Tibial artery (tissue), 4 donors: Measurements from ENCODE around the gene SEPHS1.
"Not testable (repeated sequence)": the region's sequence is repeated elsewhere in the genome, so short reads cannot be mapped to it uniquely, and the experiment has no call there.

ENCODE experiments used
- DNase-seq, 2 donors: peaks; one replicate each; pipeline ENCODE4 v3.0.0-alpha.2; 2019
- H3K27ac ChIP-seq, 2 donors: fragments of 200-600 bp; sonication (generic) in 1 of 2; 1 replicate in 1 of 2; 2 replicates in 1 of 2; pipeline ENCODE4 v1.5.1; 2018 to 2019; ENCODE audit warnings: mild to moderate bottlenecking in 1 of 2
- H3K27me3 ChIP-seq, 2 donors: fragments of 200-600 bp; sonication (generic) in 1 of 2; one replicate each; pipeline versions ENCODE4 v1.5.1 to v1.6.0; 2016 to 2019
- H3K36me3 ChIP-seq, 3 donors: fragments of 200-600 bp; sonication (generic) in 2 of 3; one replicate each; pipeline ENCODE4 v1.5.1; 2016 to 2019; ENCODE audit warnings: mild to moderate bottlenecking in 2 of 3
- H3K4me1 ChIP-seq, 4 donors: fragments of 200-600 bp; sonication (generic) in 2 of 4; 1 replicate in 3 of 4; 2 replicates in 1 of 4; pipeline ENCODE4 v1.5.1; 2016 to 2019
- H3K4me3 ChIP-seq, 2 donors: fragments of 200-600 bp; sonication (generic) in 1 of 2; 1 replicate in 1 of 2; 2 replicates in 1 of 2; pipeline ENCODE4 v1.5.1; 2018 to 2019; ENCODE audit warnings: mild to moderate bottlenecking in 2 of 2
- H3K9me3 ChIP-seq, 3 donors: fragments of 200-600 bp; sonication (generic) in 1 of 3; one replicate each; pipeline ENCODE4 v1.5.1; 2016 to 2019
- CTCF ChIP-seq, 2 experiments: fragments of 200-600 bp in 1 of 2; fragments of 450-650 bp in 1 of 2; IDR thresholded peaks; one replicate each; pipeline ENCODE4 v1.5.1; 2017 to 2019; ENCODE audit warnings: antibody characterized with exemption in 2 of 2, mild to moderate bottlenecking in 1 of 2, moderate library complexity in 1 of 2
- intact Hi-C: fragments of 100-400 bp; cut with DNase I; formaldehyde crosslinking; loops from one replicate; pipeline ENCODE4 v1.15.0; 2023; ENCODE audit warnings: low total_unique reads

SEPHS1 gene

GRCh38 chr10:13382703-13383398 lies 34.8 kb upstream of the SEPHS1 start:
- Histone ChIP-seq H3K27ac (no peak overlapping the region), H3K36me3 (no peaks in the 10 kb centered on the region), H3K9me3 (no peaks in the 10 kb centered on the region), H3K4me3 (peak overlapping the region in 1 of 2 donors; percentile 36), H3K27me3 (peaks cover 0 to 49% of the 10 kb centered on the region in 2 donors), H3K4me1 (peaks cover 0 to 14% (median 10%) of the 10 kb centered on the region in 4 donors)
- TF ChIP-seq CTCF (IDR thresholded peaks at IDR 0.05): no peak
- intact Hi-C loops: no loop called here
- no peak for DNase-seq

GRCh38 chr10:13379061-13379460 lies 31.0 kb upstream of the SEPHS1 start:
- peaks cover 0 to 14% (median 9%) of the 10 kb centered on the region in 4 donors for H3K4me1 ChIP-seq
- H3K4me3 ChIP-seq: not testable (repeated sequence)

DNA sequence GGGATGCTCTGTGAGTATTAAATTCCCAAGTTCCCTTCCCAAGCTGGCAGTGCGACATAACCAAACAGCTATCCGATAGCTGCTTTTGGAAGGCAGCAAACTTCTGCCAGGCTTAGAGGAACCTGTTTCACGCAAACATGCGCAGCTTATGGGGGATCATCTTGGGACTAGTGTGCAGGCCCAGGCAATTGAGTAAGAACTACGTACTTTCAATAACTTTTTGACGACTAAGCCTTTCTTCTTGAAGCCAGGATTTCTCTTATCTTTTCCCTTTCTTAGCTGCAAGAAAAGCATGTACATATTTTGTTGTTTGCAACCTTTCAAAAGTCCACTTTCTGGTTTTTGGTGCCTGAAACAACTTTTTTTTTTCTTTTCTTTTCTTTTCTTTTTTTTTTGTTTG lies 28.7 kb upstream of the SEPHS1 start:
- no peak overlapping the region for H3K27ac ChIP-seq
- H3K27me3 ChIP-seq: peaks cover 0 to 46% of the 10 kb centered on the region in 2 donors
- no peaks in the 10 kb centered on the region for H3K9me3 ChIP-seq
- no peak overlapping the region for H3K4me3 ChIP-seq
- no peaks in the 10 kb centered on the region for H3K36me3 ChIP-seq
- intact Hi-C loops: loop anchor here (5.0 kb wide), 1 partner anchor 61 kb away; no protein-coding TSS in a partner anchor
- no peaks in the 10 kb centered on the region for H3K4me1 ChIP-seq
- no peak for DNase-seq
- no peak for TF ChIP-seq CTCF (IDR thresholded peaks at IDR 0.05)

More at GRCh38 chr10:13379061-13379460, 31.0 kb upstream of the SEPHS1 start:
- H3K27me3 ChIP-seq: peaks cover 0 to 57% of the 10 kb centered on the region in 2 donors
- not testable (repeated sequence) for H3K36me3 ChIP-seq, DNase-seq, H3K27ac ChIP-seq, H3K9me3 ChIP-seq
- intact Hi-C loops: loop anchor here (5.0 kb wide), 1 partner anchor 58 kb away; no protein-coding TSS in a partner anchor

- no peak overlapping the region for H3K4me3 ChIP-seq
- no peak for DNase-seq
- H3K36me3 ChIP-seq: no peaks in the 10 kb centered on the region
- H3K4me1 ChIP-seq: no peaks in the 10 kb centered on the region
- intact Hi-C loops: loop anchor here (5.0 kb wide), 1 partner anchor 61 kb away; no protein-coding TSS in a partner anchor
- H3K27ac ChIP-seq: no peak overlapping the region
- no peak for TF ChIP-seq CTCF (IDR thresholded peaks at IDR 0.05)
- H3K27me3 ChIP-seq: peaks cover 0 to 41% of the 10 kb centered on the region in 2 donors
- no peaks in the 10 kb centered on the region for H3K9me3 ChIP-seq
These were observed 28.2 kb upstream of the SEPHS1 start for GRCh38 chr10:13376297-13376696.

DNA sequence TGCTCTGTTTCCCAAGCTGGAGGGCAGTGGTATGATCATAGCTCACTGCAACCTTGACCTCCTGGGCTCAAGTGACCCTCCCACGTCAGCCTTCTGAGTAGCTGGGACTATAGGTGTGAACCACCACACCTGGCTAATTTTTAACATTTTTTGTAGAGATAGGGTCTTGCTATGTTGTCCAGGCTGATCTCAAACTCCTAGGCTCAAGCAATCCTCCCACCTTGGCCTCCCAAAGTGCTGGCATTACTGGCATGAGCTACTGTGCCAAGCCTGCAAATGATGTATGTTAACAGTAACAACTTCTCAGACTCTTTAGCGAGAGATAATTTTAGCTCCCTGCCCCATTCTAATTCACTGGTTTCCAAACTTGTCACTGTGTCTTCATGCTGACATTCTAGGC lies 27.7 kb upstream of the SEPHS1 start:
- intact Hi-C loops: loop anchor here (5.0 kb wide), 1 partner anchor 62 kb away; no protein-coding TSS in a partner anchor
- no peak for TF ChIP-seq CTCF (IDR thresholded peaks at IDR 0.05)
- Histone ChIP-seq H3K36me3 (no peaks in the 10 kb centered on the region), H3K4me1 (no peaks in the 10 kb centered on the region), H3K27ac (no peak overlapping the region), H3K27me3 (peaks cover 0 to 37% of the 10 kb centered on the region in 2 donors), H3K9me3 (no peaks in the 10 kb centered on the region), H3K4me3 (no peak overlapping the region)
- DNase-seq: no peak

GRCh38 chr10:13373644-13374043 lies 25.6 kb upstream of the SEPHS1 start:
- Histone ChIP-seq H3K9me3 (no peaks in the 10 kb centered on the region), H3K36me3 (no peaks in the 10 kb centered on the region), H3K4me1 (no peaks in the 10 kb centered on the region), H3K27me3 (peaks cover 0 to 25% of the 10 kb centered on the region in 2 donors), H3K4me3 (no peak overlapping the region), H3K27ac (no peak overlapping the region)
- DNase-seq: no peak
- TF ChIP-seq CTCF (IDR thresholded peaks at IDR 0.05): no peak
- intact Hi-C loops: loop anchor here (5.0 kb wide), 1 partner anchor 214 kb away; the partner anchor contains the start of gene PRPF18
